Skeletal muscle tissue (tissue), 4 donors: ENCODE measurements around the gene WFIKKN1. TPM values are rescaled to one million over a fixed set of nuclear protein-coding genes. Genes with fewer than 3 reads are reported as not detected.

Experiments used
- H3K27ac ChIP-seq: one replicate; pipeline ENCODE4 v1.7.0; 2013; ENCODE audit warnings: mild to moderate bottlenecking, low read depth, low read length, inconsistent platforms
- H3K27me3 ChIP-seq, 3 donors: one replicate each; pipeline ENCODE4 v1.7.0; 2013; ENCODE audit warnings: low read length in 3 of 3; ENCODE audit not compliant: control insufficient read depth in 3 of 3, insufficient read depth in 3 of 3
- H3K36me3 ChIP-seq, 3 donors: one replicate each; pipeline ENCODE4 v1.7.0; 2013; ENCODE audit warnings: low read length in 3 of 3; ENCODE audit not compliant: control insufficient read depth in 3 of 3, insufficient read depth in 3 of 3
- H3K4me1 ChIP-seq, 3 donors: one replicate each; pipeline ENCODE4 v1.7.0; 2013; ENCODE audit warnings: low read length in 3 of 3, mild to moderate bottlenecking in 3 of 3; ENCODE audit not compliant: control insufficient read depth in 3 of 3, insufficient read depth in 3 of 3
- H3K4me3 ChIP-seq, 3 donors: one replicate each; pipeline ENCODE4 v1.7.0; 2013; ENCODE audit warnings: low read length in 3 of 3
- H3K9ac ChIP-seq, 3 donors: one replicate each; pipeline ENCODE4 v1.7.0; 2013; ENCODE audit warnings: low read length in 3 of 3, mild to moderate bottlenecking in 3 of 3, moderate library complexity in 2 of 3, low read depth in 1 of 3
- H3K9me3 ChIP-seq, 3 donors: one replicate each; pipeline ENCODE4 v1.7.0; 2013; ENCODE audit warnings: low read length in 3 of 3; ENCODE audit not compliant: control insufficient read depth in 3 of 3
- total RNA-seq: library from RNA; depleted of rRNA; stranded (reverse); fragments of >200 nt; gene quantifications from one replicate; pipeline ENCODE4 v1.2.3, GENCODE V29; 2014
- donor health status: Osteomylitis.

WFIKKN1 gene, protein sequence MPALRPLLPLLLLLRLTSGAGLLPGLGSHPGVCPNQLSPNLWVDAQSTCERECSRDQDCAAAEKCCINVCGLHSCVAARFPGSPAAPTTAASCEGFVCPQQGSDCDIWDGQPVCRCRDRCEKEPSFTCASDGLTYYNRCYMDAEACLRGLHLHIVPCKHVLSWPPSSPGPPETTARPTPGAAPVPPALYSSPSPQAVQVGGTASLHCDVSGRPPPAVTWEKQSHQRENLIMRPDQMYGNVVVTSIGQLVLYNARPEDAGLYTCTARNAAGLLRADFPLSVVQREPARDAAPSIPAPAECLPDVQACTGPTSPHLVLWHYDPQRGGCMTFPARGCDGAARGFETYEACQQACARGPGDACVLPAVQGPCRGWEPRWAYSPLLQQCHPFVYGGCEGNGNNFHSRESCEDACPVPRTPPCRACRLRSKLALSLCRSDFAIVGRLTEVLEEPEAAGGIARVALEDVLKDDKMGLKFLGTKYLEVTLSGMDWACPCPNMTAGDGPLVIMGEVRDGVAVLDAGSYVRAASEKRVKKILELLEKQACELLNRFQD
- total RNA-seq: 0.52 TPM

DNA sequence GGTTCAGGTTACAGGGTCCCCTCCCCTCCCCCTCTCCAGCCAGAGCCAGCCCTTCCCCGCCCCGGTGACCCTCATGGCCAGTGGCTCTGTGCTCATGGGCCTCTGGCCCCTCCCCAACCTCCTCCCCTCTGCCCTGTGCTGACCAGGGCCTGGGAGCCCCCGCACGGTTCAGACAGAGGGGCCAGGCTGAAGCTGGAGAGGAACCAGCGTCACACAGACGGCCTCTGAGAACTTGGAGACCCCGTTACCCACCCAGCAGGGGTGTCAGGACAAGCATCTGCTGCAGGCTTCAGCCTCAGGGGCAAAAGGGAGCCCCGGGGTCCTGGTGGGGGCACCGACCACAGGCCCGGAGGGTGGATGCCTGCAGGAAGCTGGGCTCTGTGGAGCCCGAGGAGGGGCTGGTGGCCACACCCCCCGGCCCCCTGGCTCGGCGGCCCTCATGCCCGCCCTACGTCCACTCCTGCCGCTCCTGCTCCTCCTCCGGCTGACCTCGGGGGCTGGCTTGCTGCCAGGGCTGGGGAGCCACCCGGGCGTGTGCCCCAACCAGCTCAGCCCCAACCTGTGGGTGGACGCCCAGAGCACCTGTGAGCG is at the start of gene WFIKKN1:
WFIKKN1 (plus strand) TSS at position 171 of the 591 bp plus-strand sequence; CDS start at position 440, 269 bp downstream.
- no peak within 1 kb of the TSS for H3K27ac ChIP-seq
- no peaks in the 10 kb centered on the region for H3K9me3 ChIP-seq
- no peak within 1 kb of the TSS for H3K4me3 ChIP-seq
- no peaks in the 10 kb centered on the region for H3K27me3 ChIP-seq
- H3K9ac ChIP-seq: peak within 1 kb of the TSS in 1 of 3 donors; percentile 33
- peaks cover 13 to 21% (median 14%) of the 10 kb centered on the region in 3 donors for H3K36me3 ChIP-seq
- H3K4me1 ChIP-seq: peaks cover 21 to 39% (median 35%) of the 10 kb centered on the region in 3 donors

DNA sequence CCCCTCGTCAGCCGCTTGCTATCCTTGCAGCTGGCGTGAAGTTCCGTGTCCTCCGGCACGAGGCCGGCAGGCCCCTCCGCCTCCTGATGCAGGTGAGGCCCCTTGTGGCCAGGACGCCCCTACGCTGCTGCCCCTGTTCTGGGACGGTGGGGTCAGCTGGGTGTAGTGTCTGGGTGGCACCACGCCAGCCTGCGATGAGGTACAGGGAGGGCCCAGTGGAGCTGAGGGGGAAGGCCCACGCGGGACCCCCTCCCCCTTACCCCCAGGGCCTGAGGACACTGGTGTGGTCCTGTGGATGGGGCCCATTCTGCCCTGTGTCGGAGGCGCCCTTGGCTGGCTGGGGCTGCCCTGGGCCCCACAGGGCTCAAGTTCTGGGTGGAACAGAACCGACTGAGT is 48.6 kb upstream of the WFIKKN1 start:
- H3K9me3 ChIP-seq: no peaks in the 10 kb centered on the region
- H3K4me3 ChIP-seq: no peak overlapping the region
- H3K36me3 ChIP-seq: peaks cover 0 to 9% (median 2%) of the 10 kb centered on the region in 3 donors
- no peak overlapping the region for H3K9ac ChIP-seq
- peaks cover 20 to 34% (median 32%) of the 10 kb centered on the region in 3 donors for H3K4me1 ChIP-seq
- peaks cover 0 to 5% (median 0%) of the 10 kb centered on the region in 3 donors for H3K27me3 ChIP-seq
- no peak overlapping the region for H3K27ac ChIP-seq

DNA sequence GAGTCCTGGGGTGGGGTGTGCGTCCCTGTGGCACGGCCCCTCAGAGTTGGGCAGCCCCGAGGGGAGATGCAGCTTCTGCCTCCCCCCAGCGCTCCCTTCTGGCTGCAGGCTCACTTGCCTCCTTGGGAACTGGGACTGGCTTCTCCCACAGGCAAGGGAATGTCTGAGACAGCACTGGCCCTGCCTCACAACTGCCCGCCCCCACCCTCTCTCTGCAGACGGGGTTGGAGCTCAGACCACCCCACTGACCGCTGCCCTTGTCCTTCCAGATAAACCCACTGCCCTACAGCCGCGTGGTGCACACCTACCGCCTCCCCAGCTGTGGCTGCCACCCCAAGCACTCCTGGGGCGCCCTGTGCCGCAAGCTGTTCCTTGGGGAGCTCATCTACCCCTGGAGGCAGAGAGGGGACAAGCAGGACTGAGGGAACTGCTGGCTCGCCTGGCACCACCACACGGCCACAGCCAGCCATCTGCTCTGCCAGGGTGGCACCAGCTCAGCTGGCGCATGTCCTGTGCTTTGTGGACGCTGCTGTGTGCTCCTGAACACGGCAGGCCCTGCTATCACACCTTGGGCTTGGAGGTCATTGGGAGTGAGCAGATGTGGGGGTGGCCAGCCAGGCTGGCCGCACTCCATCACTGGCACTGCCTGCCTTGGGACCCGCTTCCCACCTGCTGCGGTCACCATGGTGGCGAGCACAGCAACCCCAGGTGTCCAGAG is 48.0 kb upstream of the WFIKKN1 start:
- Histone ChIP-seq H3K27ac (no peak overlapping the region), H3K36me3 (peaks cover 0 to 9% (median 2%) of the 10 kb centered on the region in 3 donors), H3K27me3 (peaks cover 0 to 5% (median 0%) of the 10 kb centered on the region in 3 donors), H3K9me3 (no peaks in the 10 kb centered on the region), H3K9ac (peak overlapping the region in 1 of 3 donors; percentile 25), H3K4me1 (peaks cover 25 to 40% (median 37%) of the 10 kb centered on the region in 3 donors), H3K4me3 (no peak overlapping the region)

DNA sequence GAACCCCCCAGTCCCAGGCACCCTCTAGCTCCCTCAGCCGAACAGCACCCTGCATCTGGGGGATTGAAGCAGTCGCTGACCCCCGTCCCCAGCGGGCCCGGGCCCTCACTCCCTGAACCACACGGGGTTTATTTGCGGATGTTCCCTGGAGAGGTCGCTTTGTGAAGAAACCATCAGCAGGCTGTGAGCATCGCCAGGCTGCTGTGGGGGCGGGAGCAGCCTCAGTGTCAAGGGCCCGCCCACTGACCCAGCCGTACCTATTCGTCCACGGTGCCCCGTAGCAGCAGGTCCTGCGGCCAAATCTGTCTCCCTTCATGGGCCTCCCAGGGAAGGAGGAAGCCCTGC is 47.3 kb upstream of the WFIKKN1 start:
- Histone ChIP-seq H3K9me3 (no peaks in the 10 kb centered on the region), H3K27ac (no peak overlapping the region), H3K4me1 (peaks cover 32 to 46% (median 43%) of the 10 kb centered on the region in 3 donors), H3K36me3 (peaks cover 0 to 9% (median 2%) of the 10 kb centered on the region in 3 donors), H3K4me3 (no peak overlapping the region), H3K9ac (peak overlapping the region in 1 of 3 donors; percentile 25), H3K27me3 (peaks cover 0 to 5% (median 0%) of the 10 kb centered on the region in 3 donors)

GRCh38 chr16:583815-584591 is 46.8 kb upstream of the WFIKKN1 start:
- Histone ChIP-seq H3K9me3 (no peaks in the 10 kb centered on the region), H3K36me3 (peaks cover 0 to 9% (median 2%) of the 10 kb centered on the region in 3 donors), H3K27ac (no peak overlapping the region), H3K4me3 (no peak overlapping the region), H3K9ac (no peak overlapping the region), H3K4me1 (peaks cover 32 to 50% (median 44%) of the 10 kb centered on the region in 3 donors), H3K27me3 (peaks cover 0 to 5% (median 0%) of the 10 kb centered on the region in 3 donors)

DNA sequence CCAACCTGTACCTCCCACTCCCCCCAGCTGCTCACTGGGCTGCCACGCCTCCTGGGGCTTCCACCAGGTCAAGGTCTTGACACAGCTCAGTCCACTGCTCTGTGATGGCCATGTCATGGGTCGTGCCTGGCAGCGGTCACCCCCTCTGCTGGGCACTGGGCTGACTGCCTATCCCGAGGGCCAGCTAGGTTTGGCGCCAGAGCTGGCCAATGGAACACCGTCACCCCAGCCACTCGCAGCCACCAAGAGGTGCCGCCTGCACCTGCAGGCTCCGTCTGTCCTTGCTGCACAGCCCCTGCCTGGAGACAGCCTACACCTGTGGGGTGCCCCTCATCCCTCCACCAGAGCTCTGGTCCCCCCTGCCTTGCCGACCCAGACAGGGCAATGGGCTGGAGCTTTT is 45.4 kb upstream of the WFIKKN1 start:
- H3K4me1 ChIP-seq: peaks cover 32 to 52% (median 44%) of the 10 kb centered on the region in 3 donors
- peak overlapping the region in 2 of 3 donors; percentile 16 to 30 for H3K9ac ChIP-seq
- H3K27me3 ChIP-seq: peaks cover 0 to 5% (median 0%) of the 10 kb centered on the region in 3 donors
- no peak overlapping the region for H3K4me3 ChIP-seq
- H3K36me3 ChIP-seq: peaks cover 0 to 5% (median 4%) of the 10 kb centered on the region in 3 donors
- H3K9me3 ChIP-seq: no peaks in the 10 kb centered on the region
- no peak overlapping the region for H3K27ac ChIP-seq

GRCh38 chr16:586047-586644 is 44.6 kb upstream of the WFIKKN1 start:
- Histone ChIP-seq H3K27ac (no peak overlapping the region), H3K27me3 (peaks cover 0 to 5% (median 0%) of the 10 kb centered on the region in 3 donors), H3K9me3 (no peaks in the 10 kb centered on the region), H3K4me1 (peaks cover 38 to 60% (median 52%) of the 10 kb centered on the region in 3 donors), H3K9ac (peak overlapping the region in 2 of 3 donors; percentile 27 to 98), H3K4me3 (no peak overlapping the region), H3K36me3 (peaks cover 0 to 4% (median 1%) of the 10 kb centered on the region in 3 donors)

DNA sequence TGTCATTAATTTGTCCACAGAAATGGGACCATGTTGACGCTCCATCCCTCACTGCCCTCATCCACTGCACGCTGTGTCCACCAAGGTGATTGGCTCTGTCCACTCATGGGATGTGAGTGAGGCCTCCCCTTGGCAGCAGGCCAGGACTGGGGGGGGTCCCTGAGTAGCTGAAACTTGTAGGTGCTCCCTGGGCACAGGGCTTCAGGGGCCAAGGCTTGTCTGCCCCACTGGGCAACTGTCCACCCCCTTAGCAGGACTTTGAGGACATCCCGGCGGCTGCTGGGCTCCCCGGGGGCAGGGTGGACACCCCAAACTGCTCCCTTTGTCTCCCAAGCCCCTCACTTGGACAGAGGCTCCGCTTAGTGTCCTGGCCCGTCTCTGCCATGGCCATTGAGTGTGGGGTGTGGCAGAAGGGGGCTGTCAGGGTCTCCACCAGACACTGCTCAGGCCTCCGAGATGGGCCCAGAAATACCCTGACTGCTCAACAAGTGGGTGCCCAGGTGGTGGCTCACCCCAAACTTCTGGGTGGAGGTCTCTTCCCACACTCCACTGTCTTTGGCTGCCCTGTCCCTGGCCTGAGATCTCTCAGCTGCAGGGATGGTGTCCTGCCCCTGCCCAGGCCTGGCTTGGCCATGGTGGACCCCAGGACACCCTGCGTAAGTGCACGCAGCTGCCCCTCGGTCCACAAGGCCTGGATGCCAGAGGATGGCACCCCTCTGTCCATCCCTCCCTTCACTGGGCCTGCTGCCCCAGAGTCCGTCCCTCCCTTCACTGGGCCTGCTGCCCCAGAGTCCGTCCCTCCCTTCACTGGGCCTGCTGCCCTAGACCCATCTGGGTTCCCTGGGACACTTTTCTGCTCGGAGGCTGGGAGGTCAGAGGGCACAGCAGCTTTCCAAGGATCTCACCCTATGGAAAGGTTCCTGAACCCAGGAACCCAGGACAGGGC is 43.9 kb upstream of the WFIKKN1 start:
- H3K9ac ChIP-seq: peak overlapping the region; percentile 62 to 98 (median 64)
- H3K27ac ChIP-seq: peak overlapping the region; percentile 94
- H3K9me3 ChIP-seq: no peaks in the 10 kb centered on the region
- H3K36me3 ChIP-seq: peaks cover 0 to 4% (median 0%) of the 10 kb centered on the region in 3 donors
- peak overlapping the region in 2 of 3 donors; percentile 45 to 51 for H3K4me3 ChIP-seq
- peaks cover 44 to 67% (median 57%) of the 10 kb centered on the region in 3 donors for H3K4me1 ChIP-seq
- H3K27me3 ChIP-seq: peaks cover 0 to 5% (median 0%) of the 10 kb centered on the region in 3 donors
